Endothelial cell (in vitro differentiated cells): ENCODE data around the gene SMIM35. TPM values are rescaled to one million over a fixed set of nuclear protein-coding genes. Genes with fewer than 3 reads are reported as not detected.
"Not testable (repeated sequence)": the region's sequence is repeated elsewhere in the genome, so short reads cannot be mapped to it uniquely, and the experiment has no call there.

Experiments used
- DNase-seq: peaks from one replicate; pipeline ENCODE4 v3.0.0; 2021; ENCODE audit warnings: low spot score
- H3K27ac Mint-ChIP-seq: one replicate; pipeline ENCODE4 v1.8.0; 2021; ENCODE audit warnings: mixed read lengths, inconsistent platforms; ENCODE audit not compliant: unreplicated experiment
- H3K27me3 Mint-ChIP-seq: one replicate; pipeline ENCODE4 v1.8.0; 2021; ENCODE audit warnings: mild to moderate bottlenecking, moderate library complexity, mixed read lengths, inconsistent platforms; ENCODE audit not compliant: unreplicated experiment
- H3K36me3 Mint-ChIP-seq: one replicate; pipeline ENCODE4 v1.8.0; 2021; ENCODE audit warnings: mild to moderate bottlenecking, low read depth, mixed read lengths, inconsistent platforms; ENCODE audit not compliant: unreplicated experiment
- H3K4me1 Mint-ChIP-seq: one replicate; pipeline ENCODE4 v1.8.0; 2021; ENCODE audit warnings: mild to moderate bottlenecking, mixed read lengths, inconsistent platforms; ENCODE audit not compliant: unreplicated experiment
- H3K4me3 Mint-ChIP-seq: one replicate; pipeline ENCODE4 v1.8.0; 2021; ENCODE audit warnings: mild to moderate bottlenecking, mixed read lengths, inconsistent platforms; ENCODE audit not compliant: unreplicated experiment
- H3K9me3 Mint-ChIP-seq: one replicate; pipeline ENCODE4 v1.8.0; 2021; ENCODE audit warnings: mixed read lengths, inconsistent platforms; ENCODE audit not compliant: unreplicated experiment
- CTCF ChIP-seq: fragments of 200-600 bp; sonication (generic); IDR thresholded peaks from one replicate; pipeline ENCODE4 v1.5.0; 2021; ENCODE audit warnings: antibody characterized with exemption; ENCODE audit not compliant: unreplicated experiment
- total RNA-seq: library from RNA; stranded (reverse); fragmentation: NEBNext Ultra II Directional; extraction: Animal tissue kit (Norgen Biotek cat#: 25700); gene quantifications from one replicate; pipeline ENCODE4 v1.2.1, GENCODE V29; 2021; ENCODE audit not compliant: unreplicated experiment

SMIM35 gene
- total RNA-seq, 1 donor from 2014 or later: not detected

DNA sequence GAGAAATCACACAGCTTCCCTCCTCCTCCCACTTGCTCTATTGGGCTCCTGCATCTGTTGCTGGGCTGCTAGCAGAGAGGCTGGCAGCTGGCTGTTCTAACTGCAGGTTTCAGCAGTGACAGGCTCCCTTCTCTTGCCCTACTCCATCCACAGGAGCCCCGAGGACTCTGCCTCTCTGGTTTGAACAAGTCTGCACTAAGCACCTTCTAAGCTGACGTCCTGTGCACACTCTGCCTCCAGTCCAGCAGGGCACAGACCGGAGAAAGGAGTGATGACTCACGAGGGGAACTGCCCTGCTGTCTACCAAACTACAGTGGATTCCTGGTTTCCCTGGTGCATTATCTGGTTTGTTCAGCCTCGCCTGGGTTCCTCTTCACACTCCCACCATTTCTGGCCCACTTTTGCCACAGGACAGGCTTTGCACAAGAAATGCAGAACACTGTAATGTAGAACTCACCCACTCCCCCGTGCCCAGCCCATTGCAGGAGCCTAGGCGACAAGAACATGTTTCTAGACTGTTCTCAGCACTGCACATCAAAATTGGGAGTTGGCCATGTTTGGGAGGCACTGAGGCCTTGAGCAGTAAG is 74.6 kb downstream of the SMIM35 start:
- no peak overlapping the region for H3K27ac Mint-ChIP-seq
- H3K4me3 Mint-ChIP-seq: no peak overlapping the region

GRCh38 chr11:118010738-118011461 is 75.9 kb downstream of the SMIM35 start:
- H3K4me1 Mint-ChIP-seq: peaks cover 13% of the 10 kb centered on the region
- DNase-seq: no peak
- H3K9me3 Mint-ChIP-seq: no peaks in the 10 kb centered on the region
- no peak for TF ChIP-seq CTCF
- peaks cover 8% of the 10 kb centered on the region for H3K27me3 Mint-ChIP-seq
- no peak overlapping the region for H3K4me3 Mint-ChIP-seq
- no peak overlapping the region for H3K27ac Mint-ChIP-seq
- H3K36me3 Mint-ChIP-seq: no peaks in the 10 kb centered on the region

More for the DNA sequence above, 74.6 kb downstream of the SMIM35 start:
- no peak for DNase-seq
- Mint-ChIP-seq H3K27me3 (peaks cover 8% of the 10 kb centered on the region), H3K36me3 (no peaks in the 10 kb centered on the region), H3K4me1 (peaks cover 13% of the 10 kb centered on the region), H3K9me3 (no peaks in the 10 kb centered on the region)
- no peak for TF ChIP-seq CTCF

DNA sequence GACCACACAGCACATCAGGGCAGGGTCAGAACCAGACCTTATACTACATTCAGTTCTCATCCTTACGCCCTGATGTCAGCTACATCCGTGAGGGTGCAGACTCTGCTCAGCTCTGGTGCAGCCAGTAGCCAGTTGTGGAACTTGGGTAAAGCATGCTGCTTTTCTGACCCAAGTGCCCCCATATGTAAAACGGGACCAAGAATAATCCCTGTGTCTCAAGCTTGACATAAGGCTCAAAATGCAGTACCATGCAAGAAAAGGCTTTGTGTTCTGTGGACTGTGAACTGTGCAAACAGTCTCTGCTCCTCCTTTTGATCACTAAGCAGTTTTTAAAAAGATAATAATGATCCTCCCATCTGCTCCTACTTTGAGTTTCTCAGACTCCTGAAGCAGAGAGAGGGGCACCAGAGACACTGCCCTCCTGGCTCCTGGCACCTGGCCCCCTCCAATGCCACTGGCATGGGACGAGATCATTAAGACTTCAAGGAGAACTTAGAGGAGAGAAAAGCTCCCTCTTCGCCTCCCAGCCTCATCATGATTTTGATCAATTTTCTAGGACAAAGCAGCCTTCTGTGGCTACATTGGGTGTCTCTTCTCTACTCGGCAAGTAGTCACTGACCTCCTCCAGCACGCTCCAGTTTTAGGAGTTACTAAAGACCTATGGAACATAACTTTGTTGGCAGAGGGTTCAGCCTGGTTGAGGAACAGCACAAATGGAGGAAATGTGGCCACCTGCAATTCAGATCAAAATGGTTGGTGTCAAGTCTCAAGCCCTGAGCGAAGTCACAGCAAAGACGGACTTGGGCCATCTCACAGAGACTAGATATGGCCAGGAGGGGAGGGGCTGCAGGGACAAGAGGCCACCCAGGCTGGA is 76.7 kb downstream of the SMIM35 start:
- no peak overlapping the region for H3K27ac Mint-ChIP-seq
- peaks cover 7% of the 10 kb centered on the region for H3K27me3 Mint-ChIP-seq
- H3K9me3 Mint-ChIP-seq: no peaks in the 10 kb centered on the region
- no peak for DNase-seq
- H3K4me1 Mint-ChIP-seq: peaks cover 13% of the 10 kb centered on the region
- TF ChIP-seq CTCF: no peak
- no peak overlapping the region for H3K4me3 Mint-ChIP-seq
- H3K36me3 Mint-ChIP-seq: no peaks in the 10 kb centered on the region

DNA sequence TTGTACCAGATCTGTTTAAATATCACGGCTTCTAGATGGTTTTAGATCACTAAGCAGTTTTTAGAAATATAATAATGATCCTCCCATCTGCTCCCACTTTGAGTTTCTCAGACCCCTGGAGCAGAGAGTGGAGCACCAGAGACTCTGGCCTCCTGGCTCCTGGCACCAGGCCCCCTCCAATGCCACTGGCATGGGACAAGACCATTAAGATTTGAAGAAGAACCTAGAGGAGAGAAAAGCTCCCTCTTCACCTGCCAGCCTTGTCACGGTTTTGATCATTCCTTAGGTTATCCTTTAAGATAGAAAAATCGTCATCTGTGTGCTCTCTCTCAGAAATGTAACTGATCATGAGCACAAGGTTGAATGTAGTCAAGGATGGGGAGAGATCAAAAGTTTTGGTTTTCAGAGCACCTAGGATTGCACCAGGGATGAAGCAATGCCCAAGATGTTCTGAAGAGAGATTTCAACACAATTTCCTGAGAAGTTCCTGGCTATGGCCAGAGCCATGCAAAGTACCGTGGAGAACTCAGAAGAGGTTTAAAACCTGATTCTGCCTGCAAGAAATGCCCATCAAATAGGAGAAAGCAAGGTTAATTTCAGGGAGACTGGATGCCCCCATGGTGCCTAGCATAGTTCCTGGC is 78.4 kb downstream of the SMIM35 start:
- Mint-ChIP-seq H3K4me1 (peaks cover 15% of the 10 kb centered on the region), H3K4me3 (no peak overlapping the region), H3K9me3 (no peaks in the 10 kb centered on the region), H3K27ac (no peak overlapping the region), H3K36me3 (no peaks in the 10 kb centered on the region), H3K27me3 (peaks cover 9% of the 10 kb centered on the region)
- DNase-seq: no peak
- TF ChIP-seq CTCF: no peak

- H3K27ac Mint-ChIP-seq, H3K4me3 Mint-ChIP-seq, DNase-seq, H3K27me3 Mint-ChIP-seq, H3K36me3 Mint-ChIP-seq, H3K9me3 Mint-ChIP-seq: not testable (repeated sequence)
- peaks cover 17% of the 10 kb centered on the region for H3K4me1 Mint-ChIP-seq
Measured at GRCh38 chr11:118007563-118008270, 79.0 kb downstream of the SMIM35 start.
